SW 1271 (cell line): ENCODE measurements around the gene DENND1A.
"Not testable (repeated sequence)": the region's sequence is repeated elsewhere in the genome, so short reads cannot be mapped to it uniquely, and the experiment has no call there.

Experiments used
- DNase-seq, 2 experiments: peaks; one replicate each; lab custom pipeline; 2025; lab: John Stamatoyannopoulos, UW

Gene DENND1A

GRCh38 chr9:123411636-123412035 lies 518.3 kb downstream of the DENND1A start:
- DNase-seq, result no peak

- no peak for DNase-seq
Observed at GRCh38 chr9:123411191-123411590, 518.7 kb downstream of the DENND1A start.

GRCh38 chr9:123410281-123410910 lies 519.5 kb downstream of the DENND1A start:
- no peak for DNase-seq

- DNase-seq, result no peak
Observed at GRCh38 chr9:123408313-123409262, 521.3 kb downstream of the DENND1A start.

- DNase-seq, result no peak
Observed at GRCh38 chr9:123407217-123407851, 522.6 kb downstream of the DENND1A start.

GRCh38 chr9:123406691-123407216 lies 523.2 kb downstream of the DENND1A start:
- DNase-seq, result no peak

GRCh38 chr9:123406016-123406415 lies 523.9 kb downstream of the DENND1A start:
- DNase-seq, result no peak

- no peak for DNase-seq
Observed at GRCh38 chr9:123402981-123403509, 526.9 kb downstream of the DENND1A start.

- DNase-seq, result peak; percentile 12 to 51
Observed at GRCh38 chr9:123401879-123402513, 527.9 kb downstream of the DENND1A start.

GRCh38 chr9:123400926-123401503 lies 528.9 kb downstream of the DENND1A start:
- no peak for DNase-seq

- no peak for DNase-seq
Observed at GRCh38 chr9:123399803-123400378, 530.0 kb downstream of the DENND1A start.

- DNase-seq, result not testable (repeated sequence)
Observed at GRCh38 chr9:123398938-123399337, 531.0 kb downstream of the DENND1A start.

GRCh38 chr9:123397975-123398374 lies 532.0 kb downstream of the DENND1A start:
- DNase-seq, result no peak

GRCh38 chr9:123395689-123396511 lies 534.0 kb downstream of the DENND1A start:
- no peak for DNase-seq

GRCh38 chr9:123395276-123395688 lies 534.6 kb downstream of the DENND1A start:
- no peak for DNase-seq

- no peak for DNase-seq
Observed at GRCh38 chr9:123394291-123395235, 535.4 kb downstream of the DENND1A start.

- DNase-seq, result no peak
Observed at GRCh38 chr9:123392802-123393201, 537.1 kb downstream of the DENND1A start.

GRCh38 chr9:123391946-123392345 lies 538.0 kb downstream of the DENND1A start:
- no peak for DNase-seq

GRCh38 chr9:123391233-123391632 lies 538.7 kb downstream of the DENND1A start:
- DNase-seq, result no peak
